GM19239 (cell line): ENCODE results near the gene MXRA8.

Experiments used
- DNase-seq: peaks from one replicate; pipeline ENCODE4 v3.0.0; 2011; ENCODE audit warnings: low spot score; ENCODE audit not compliant: insufficient read length
- FAIRE-seq: peaks from 2 replicates; lab custom pipeline; 2011; peaks lifted over from hg19 to GRCh38; lab: Jason Lieb, UNC

The MXRA8 gene

DNA sequence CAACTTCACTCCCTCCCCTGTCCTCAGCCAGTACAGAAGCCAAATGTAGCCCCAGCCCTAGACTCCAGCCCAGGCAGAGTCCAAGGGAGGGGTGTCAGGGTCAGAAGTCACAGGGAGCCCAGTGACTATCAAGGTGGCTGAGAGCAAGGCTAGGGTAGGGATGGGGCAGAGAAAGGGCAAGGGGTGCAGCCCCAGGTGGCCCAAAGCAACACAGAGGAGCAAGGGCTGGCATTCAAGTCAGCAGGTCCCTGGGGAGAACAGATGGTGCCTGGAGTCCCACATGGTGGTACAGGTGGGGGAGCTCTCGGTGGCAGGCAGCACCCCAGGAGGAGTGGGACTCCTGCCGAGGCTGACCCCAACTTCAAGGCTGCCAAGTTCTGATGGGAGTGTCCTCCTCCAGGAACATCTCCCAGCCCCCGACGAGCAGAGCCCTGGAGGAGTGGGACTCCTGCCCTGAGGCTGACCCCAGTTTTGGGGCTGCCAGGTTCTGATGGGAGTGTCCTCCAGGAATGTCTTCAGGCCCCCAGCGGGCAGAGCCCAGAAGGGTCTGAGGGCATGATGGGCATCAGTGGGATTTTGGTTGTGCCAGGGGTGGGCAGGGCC is 5.5 kb downstream of the MXRA8 start:
- DNase-seq (no peak), FAIRE-seq (no peak)

GRCh38 chr1:1351511-1352427 is 6.6 kb downstream of the MXRA8 start:
- FAIRE-seq (no peak), DNase-seq (no peak)

DNA sequence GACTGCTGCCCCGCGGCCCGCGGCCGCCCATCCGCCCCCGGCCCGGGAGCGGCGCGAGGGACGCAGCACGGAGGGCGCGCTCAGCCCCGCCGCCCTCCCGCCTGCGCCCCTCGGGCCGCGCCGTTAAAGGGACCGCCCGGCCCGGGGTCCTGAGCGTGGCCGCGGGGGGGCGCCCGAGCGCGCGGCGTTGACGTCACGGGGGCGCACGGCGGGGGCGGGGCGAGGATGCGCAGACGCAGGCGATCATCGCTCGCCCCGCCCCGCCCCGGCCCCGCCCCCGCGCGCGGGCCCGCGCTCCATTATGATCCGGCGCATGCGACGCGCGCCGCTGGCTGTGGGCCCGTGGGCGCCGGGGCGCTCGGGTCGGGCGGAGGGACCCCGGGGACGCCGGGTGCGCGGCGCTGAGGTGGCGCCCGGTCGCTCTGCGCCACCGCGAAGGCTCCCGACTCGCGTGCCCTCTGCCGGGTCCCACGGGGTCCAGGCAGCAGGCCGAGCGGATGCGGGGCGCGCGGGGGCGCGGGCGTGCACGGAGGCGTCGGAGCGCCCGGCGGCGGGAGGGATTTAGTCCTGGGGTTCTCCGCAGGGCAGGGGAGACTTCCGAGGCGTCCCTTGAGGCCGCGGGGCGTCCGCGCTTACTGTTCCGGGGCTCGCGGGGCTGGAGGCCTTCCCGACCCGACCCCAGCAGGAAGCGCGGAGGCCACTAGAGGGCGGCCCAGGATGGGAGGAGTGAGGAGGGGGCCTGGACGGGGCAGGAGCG is 8.9 kb downstream of the MXRA8 start, which contains the start of gene DVL1:
DVL1 (minus strand) TSS at position 163 of the 757 bp plus-strand sequence. CDS start 353 bp downstream, outside the sequence.
- FAIRE-seq = no peak
- peak; percentile 99 for DNase-seq

DNA sequence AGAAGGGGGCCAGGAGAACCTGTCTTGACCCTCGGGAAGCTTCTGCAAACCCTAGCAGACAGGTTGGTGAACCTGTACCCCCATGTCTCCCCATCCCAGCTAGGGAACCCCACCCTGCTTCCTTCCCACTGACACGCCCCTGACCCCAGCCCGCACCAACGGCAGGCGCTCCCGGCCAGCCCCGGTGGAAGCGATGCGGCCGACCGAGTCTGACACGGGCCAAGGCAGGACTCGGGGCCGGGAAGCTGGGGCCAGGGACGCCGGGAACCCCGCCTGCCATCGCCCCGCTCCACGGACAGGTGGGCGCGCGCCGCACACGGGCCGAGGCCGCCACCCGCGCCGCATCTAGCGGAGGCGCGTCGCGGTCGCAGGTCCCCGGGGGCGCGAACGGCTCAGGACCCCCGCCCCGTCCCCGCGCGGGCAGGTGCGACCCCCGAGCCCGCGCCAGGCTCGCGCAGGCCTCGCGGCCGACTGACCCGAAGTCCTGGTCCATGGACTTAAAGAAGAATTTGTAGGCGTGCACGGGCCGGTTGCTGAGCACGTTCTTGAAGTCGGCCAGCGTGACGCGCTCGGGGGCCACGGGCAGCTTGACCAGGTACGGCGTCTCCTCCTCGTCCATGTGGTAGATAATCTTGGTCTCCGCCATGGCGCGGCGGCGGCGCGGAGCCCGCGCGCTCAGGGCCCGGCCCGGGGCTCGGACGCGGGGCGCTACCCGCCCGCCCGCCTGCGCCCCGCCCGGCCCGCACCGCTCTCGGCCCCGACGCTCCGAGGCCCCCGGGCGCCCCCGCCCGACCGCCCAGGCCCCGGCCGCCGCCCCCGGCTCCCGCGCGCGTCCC is 9.7 kb downstream of the MXRA8 start:
- DNase-seq (no peak), FAIRE-seq (peak; percentile 42)

DNA sequence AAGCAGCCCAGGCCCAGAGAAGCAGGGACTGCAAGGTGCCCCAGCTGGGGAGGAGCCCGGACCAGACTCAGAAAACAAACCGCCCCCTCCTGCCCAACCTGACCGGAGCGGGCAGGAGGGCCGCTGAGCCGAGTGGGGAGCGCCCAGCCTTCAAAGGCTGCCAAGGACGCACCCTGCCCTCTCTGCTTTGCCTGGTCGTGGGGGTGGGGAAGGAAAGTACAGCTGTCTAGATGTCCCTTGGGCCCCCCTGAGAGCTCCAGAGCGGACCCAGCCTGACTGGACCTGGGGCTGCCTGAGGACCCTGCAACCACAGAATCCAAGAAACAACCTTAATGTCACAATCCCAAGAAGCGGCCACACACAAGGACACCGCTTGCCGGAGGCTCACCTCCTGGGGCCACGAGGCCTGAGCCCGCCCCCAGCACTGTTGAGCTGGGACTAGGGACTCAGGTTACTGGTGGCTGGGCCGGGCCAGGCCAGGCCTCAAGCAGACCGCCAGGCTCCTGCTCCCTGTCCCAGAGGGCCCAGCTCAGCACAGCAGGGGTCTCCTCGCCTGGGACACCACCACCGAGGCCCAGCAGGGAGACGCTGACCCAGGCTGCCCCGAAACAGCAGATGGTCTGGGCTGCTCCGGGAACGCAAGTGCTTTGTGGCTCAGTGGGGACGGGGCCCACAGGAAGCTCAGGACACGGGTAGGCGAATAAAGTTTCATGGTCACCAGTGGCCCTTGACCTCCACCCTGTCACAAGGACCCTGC is 10.5 kb downstream of the MXRA8 start:
- DNase-seq (no peak), FAIRE-seq (no peak)

DNA sequence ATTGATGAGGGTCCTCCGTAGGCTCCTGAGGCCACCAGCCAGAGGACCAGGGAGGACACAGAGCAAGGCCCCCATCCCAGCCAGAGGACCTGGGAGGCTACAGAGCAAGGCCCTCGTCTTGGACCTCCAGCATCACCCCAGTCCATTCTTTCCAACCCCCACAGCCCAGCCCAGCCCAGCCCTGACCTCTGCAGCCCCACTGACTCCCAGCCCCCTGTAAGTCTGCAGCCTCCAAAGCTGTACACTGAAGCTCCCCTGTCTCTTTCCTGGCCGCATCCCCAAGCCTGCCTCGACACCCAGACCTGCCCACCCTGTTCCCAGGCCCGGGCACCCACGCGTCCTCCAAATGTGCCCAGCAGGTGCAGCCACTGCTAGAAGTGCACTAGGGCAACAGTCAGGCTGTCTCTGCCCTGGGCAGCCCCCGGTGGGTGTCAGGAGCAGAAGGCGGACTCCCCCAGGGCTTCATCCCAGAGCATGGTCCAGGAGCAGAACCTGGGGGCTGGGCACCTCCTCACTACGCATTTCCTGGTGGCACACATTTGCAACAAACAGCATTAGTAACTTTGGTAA is 11.2 kb downstream of the MXRA8 start:
- DNase-seq = no peak

DNA sequence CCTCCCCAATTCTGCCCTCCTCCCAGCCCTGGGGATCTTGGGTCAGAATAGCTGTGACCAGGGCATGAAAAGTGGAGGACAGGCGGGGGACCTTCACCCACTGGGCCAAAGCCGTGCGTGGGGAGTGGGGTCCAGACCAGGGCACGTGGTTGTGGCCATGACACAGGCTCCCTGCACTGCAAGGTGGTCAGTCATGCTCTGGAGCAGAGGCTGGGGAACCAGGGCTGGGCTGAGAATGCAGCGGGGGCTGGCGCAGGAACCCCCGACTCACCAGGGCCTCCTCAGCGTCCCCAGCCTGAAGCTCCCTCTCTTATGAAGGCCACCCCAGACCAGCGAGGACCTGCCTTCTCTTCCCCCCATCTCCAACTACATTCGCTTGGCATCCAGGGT is 11.9 kb downstream of the MXRA8 start:
- FAIRE-seq = no peak

More for the DNA sequence above, 11.2 kb downstream of the MXRA8 start:
- FAIRE-seq = no peak

DNA sequence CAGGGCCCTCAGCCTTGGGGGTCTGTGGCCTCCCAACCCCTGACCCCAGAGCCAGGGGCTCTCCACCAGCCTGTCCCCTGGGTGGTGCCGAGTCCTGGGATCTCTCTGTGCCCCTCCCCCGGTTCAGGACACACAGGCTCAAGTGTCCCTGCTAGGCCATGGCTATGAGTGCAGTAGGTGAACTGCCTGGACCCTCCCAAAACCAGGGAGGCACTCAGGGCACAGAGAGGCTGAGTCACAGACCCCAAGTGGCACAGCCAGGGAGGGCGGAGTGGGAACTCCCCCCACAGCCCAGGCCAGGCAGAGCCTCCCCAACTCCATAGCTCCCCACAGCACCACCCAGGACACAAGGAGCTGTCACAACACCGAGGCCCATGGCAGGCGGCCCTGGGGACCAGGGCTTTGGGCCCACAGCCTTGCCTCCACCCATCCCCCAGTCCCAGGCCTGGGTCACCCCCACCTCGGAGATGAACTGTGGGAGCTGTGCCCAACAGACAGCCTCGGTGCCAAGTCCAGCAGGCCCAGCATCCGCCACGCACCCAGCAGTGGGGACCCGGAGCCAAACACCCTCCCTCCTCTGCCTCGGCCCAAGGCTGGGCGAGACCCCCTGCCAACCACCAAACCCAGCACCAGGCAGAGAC is 12.4 kb downstream of the MXRA8 start:
- DNase-seq (no peak), FAIRE-seq (no peak)

More for the DNA sequence above, 11.9 kb downstream of the MXRA8 start:
- DNase-seq = no peak

DNA sequence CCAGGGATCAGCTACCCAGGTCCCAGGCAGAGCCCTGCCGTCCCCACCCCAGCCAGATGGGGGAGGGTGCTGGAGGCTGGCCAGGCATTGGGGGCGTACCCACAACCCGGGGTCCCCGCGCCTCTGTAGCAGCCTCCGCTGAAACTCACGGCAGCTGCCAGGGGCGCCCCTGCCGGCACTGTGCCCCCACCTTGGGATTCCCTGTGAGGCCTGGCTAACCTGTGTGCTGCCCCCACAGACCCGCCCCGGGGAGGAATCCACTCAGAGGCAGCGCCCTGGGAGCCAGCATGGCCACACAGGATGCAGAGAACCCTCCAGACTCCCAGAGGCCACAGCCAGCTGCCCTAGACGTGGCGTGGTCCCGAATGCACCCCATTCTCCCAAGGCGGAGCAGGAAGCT is 13.0 kb downstream of the MXRA8 start:
- DNase-seq = no peak

DNA sequence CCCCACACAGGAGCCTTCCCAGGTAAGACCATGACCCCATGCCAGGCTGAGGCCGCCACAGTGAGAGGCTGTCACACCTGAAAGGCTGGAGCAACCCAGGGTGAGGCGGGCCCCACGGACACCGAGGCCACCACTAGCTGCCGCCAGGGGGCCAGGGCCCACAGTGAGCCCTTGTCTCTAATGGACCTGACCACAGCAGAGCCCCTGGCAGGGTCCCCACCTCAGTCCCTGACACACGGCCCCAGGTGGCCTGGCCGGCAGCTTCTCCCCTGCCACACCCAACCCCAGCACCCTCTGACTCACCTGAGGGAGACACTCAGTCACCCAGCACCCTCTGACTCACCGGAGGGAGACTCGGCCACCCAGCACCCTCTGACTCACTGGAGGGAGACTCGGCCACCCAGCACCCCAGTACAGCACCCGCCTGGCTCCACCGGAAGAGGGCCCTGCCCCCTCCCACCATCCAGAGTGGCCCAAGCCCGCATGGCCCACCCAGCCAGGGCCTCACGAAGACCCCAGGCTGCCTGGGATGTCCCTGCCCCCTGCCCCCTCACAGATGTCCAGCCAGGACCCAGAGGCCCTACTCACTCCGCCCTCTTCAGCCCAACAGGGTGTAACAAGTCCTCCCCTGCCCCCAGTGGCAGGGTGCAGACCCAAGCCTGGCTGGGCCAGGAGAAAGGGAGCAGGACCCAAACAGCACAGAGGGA is 13.5 kb downstream of the MXRA8 start:
- FAIRE-seq (no peak), DNase-seq (no peak)

More for the DNA sequence above, 13.0 kb downstream of the MXRA8 start:
- no peak for FAIRE-seq

- no peak for FAIRE-seq
- DNase-seq = no peak
Measured at GRCh38 chr1:1343811-1344421, 14.4 kb downstream of the MXRA8 start.

- DNase-seq (no peak), FAIRE-seq (no peak)
Measured at GRCh38 chr1:1342584-1343115, 15.7 kb downstream of the MXRA8 start.

- DNase-seq (no peak), FAIRE-seq (no peak)
Measured at GRCh38 chr1:1342061-1342562, 16.2 kb downstream of the MXRA8 start.

DNA sequence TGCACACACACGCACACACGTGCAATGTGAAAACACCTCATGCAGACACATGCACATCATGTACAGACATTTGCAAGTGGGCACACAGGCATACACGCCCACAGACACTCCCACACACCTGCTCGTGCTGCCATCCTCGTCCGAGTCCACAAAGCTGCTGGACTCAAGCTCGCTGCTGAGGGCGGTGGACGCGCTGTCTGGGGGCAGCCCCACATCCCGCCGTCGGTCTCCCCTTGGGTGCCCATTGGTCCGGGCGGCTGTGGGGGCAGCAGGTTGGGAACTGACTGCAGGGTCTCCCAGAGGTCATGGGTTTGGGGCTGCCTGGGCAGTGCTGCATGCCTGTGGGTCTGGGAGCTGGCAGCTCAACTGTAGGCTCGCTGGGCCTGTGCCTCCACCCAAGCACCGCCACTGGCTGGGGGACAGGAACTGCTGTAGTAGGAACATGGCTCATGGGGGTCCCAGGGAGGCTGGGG is 16.8 kb downstream of the MXRA8 start:
- DNase-seq (no peak), FAIRE-seq (no peak)

- DNase-seq = no peak
- no peak for FAIRE-seq
Measured at GRCh38 chr1:1340791-1341548, 17.4 kb downstream of the MXRA8 start.

GRCh38 chr1:1340185-1340584 is 18.2 kb downstream of the MXRA8 start:
- FAIRE-seq (no peak), DNase-seq (no peak)
